Mucosa of stomach (tissue), 1 donor: ENCODE results near the gene MKRN2OS.

ENCODE experiments used
- H3K27me3 ChIP-seq: one replicate; pipeline ENCODE4 v1.7.0; 2013; ENCODE audit warnings: mild to moderate bottlenecking, low read length; ENCODE audit not compliant: control insufficient read depth, insufficient read depth
- H3K36me3 ChIP-seq: one replicate; pipeline ENCODE4 v1.7.0; 2013; ENCODE audit warnings: low read length; ENCODE audit not compliant: control insufficient read depth, insufficient read depth
- H3K4me1 ChIP-seq: one replicate; pipeline ENCODE4 v1.7.0; 2013; ENCODE audit warnings: mild to moderate bottlenecking, low read length; ENCODE audit not compliant: control insufficient read depth, insufficient read depth
- H3K4me3 ChIP-seq: one replicate; pipeline ENCODE4 v1.7.0; 2013; ENCODE audit warnings: low read length
- H3K9ac ChIP-seq: one replicate; pipeline ENCODE4 v1.7.0; 2013; ENCODE audit warnings: mild to moderate bottlenecking, low read length, moderate library complexity
- H3K9me3 ChIP-seq: one replicate; pipeline ENCODE4 v1.7.0; 2013; ENCODE audit warnings: mild to moderate bottlenecking, low read length, moderate library complexity; ENCODE audit not compliant: control insufficient read depth
- donor health status: Pancreatic carcinoma.

The MKRN2OS gene

GRCh38 chr3:12579905-12580304, 34.6 kb upstream of the MKRN2OS start:
- Histone ChIP-seq H3K36me3 (peaks cover 11% of the 10 kb centered on the region), H3K9ac (no peak overlapping the region), H3K4me3 (no peak overlapping the region), H3K4me1 (peaks cover 16% of the 10 kb centered on the region), H3K27me3 (no peaks in the 10 kb centered on the region), H3K9me3 (no peaks in the 10 kb centered on the region)

GRCh38 chr3:12579456-12579855, 34.2 kb upstream of the MKRN2OS start:
- H3K36me3 ChIP-seq = peaks cover 13% of the 10 kb centered on the region
- no peak overlapping the region for H3K4me3 ChIP-seq
- H3K27me3 ChIP-seq = no peaks in the 10 kb centered on the region
- H3K4me1 ChIP-seq = peaks cover 16% of the 10 kb centered on the region
- no peak overlapping the region for H3K9ac ChIP-seq
- H3K9me3 ChIP-seq = no peaks in the 10 kb centered on the region

- Histone ChIP-seq H3K9me3 (no peaks in the 10 kb centered on the region), H3K4me1 (peaks cover 16% of the 10 kb centered on the region), H3K36me3 (peaks cover 15% of the 10 kb centered on the region), H3K9ac (no peak overlapping the region), H3K27me3 (no peaks in the 10 kb centered on the region), H3K4me3 (no peak overlapping the region)
These were observed 33.4 kb upstream of the MKRN2OS start for GRCh38 chr3:12578742-12579141.

- Histone ChIP-seq H3K4me3 (no peak overlapping the region), H3K9ac (no peak overlapping the region), H3K9me3 (no peaks in the 10 kb centered on the region), H3K36me3 (peaks cover 14% of the 10 kb centered on the region), H3K4me1 (peaks cover 12% of the 10 kb centered on the region), H3K27me3 (no peaks in the 10 kb centered on the region)
These were observed 32.1 kb upstream of the MKRN2OS start for GRCh38 chr3:12577379-12577778.

GRCh38 chr3:12574661-12575060, 29.4 kb upstream of the MKRN2OS start:
- Histone ChIP-seq H3K9me3 (no peaks in the 10 kb centered on the region), H3K4me3 (no peak overlapping the region), H3K36me3 (peaks cover 14% of the 10 kb centered on the region), H3K9ac (no peak overlapping the region), H3K27me3 (no peaks in the 10 kb centered on the region), H3K4me1 (peaks cover 6% of the 10 kb centered on the region)

GRCh38 chr3:12574131-12574530, 28.8 kb upstream of the MKRN2OS start:
- H3K36me3 ChIP-seq = peaks cover 14% of the 10 kb centered on the region

GRCh38 chr3:12571986-12572385, 26.7 kb upstream of the MKRN2OS start:
- Histone ChIP-seq H3K9me3 (no peaks in the 10 kb centered on the region), H3K36me3 (peaks cover 14% of the 10 kb centered on the region), H3K4me1 (no peaks in the 10 kb centered on the region), H3K4me3 (no peak overlapping the region), H3K9ac (no peak overlapping the region), H3K27me3 (no peaks in the 10 kb centered on the region)

More at GRCh38 chr3:12574131-12574530, 28.8 kb upstream of the MKRN2OS start:
- Histone ChIP-seq H3K9ac (no peak overlapping the region), H3K27me3 (no peaks in the 10 kb centered on the region), H3K9me3 (no peaks in the 10 kb centered on the region), H3K4me3 (no peak overlapping the region), H3K4me1 (peaks cover 1% of the 10 kb centered on the region)

GRCh38 chr3:12569836-12570235, 24.5 kb upstream of the MKRN2OS start:
- Histone ChIP-seq H3K36me3 (peaks cover 14% of the 10 kb centered on the region), H3K9me3 (no peaks in the 10 kb centered on the region), H3K27me3 (no peaks in the 10 kb centered on the region), H3K4me1 (no peaks in the 10 kb centered on the region), H3K9ac (no peak overlapping the region), H3K4me3 (no peak overlapping the region)

- Histone ChIP-seq H3K27me3 (no peaks in the 10 kb centered on the region), H3K9ac (no peak overlapping the region), H3K4me1 (no peaks in the 10 kb centered on the region), H3K9me3 (no peaks in the 10 kb centered on the region), H3K4me3 (no peak overlapping the region), H3K36me3 (peaks cover 5% of the 10 kb centered on the region)
These were observed 23.4 kb upstream of the MKRN2OS start for GRCh38 chr3:12568747-12569146.

- Histone ChIP-seq H3K4me3 (no peak overlapping the region), H3K4me1 (no peaks in the 10 kb centered on the region), H3K9me3 (no peaks in the 10 kb centered on the region), H3K36me3 (no peaks in the 10 kb centered on the region), H3K27me3 (no peaks in the 10 kb centered on the region), H3K9ac (no peak overlapping the region)
These were observed 21.7 kb upstream of the MKRN2OS start for GRCh38 chr3:12566976-12567375.

GRCh38 chr3:12562451-12562850, 17.2 kb upstream of the MKRN2OS start:
- H3K9me3 ChIP-seq = no peaks in the 10 kb centered on the region
- no peaks in the 10 kb centered on the region for H3K36me3 ChIP-seq
- H3K9ac ChIP-seq = no peak overlapping the region
- H3K27me3 ChIP-seq = no peaks in the 10 kb centered on the region
- no peak overlapping the region for H3K4me3 ChIP-seq
- H3K4me1 ChIP-seq = peaks cover 9% of the 10 kb centered on the region

GRCh38 chr3:12561397-12561796, 16.1 kb upstream of the MKRN2OS start:
- no peak overlapping the region for H3K4me3 ChIP-seq
- no peaks in the 10 kb centered on the region for H3K36me3 ChIP-seq
- peaks cover 9% of the 10 kb centered on the region for H3K4me1 ChIP-seq
- no peaks in the 10 kb centered on the region for H3K9me3 ChIP-seq
- no peaks in the 10 kb centered on the region for H3K27me3 ChIP-seq
- H3K9ac ChIP-seq = no peak overlapping the region

- no peaks in the 10 kb centered on the region for H3K9me3 ChIP-seq
- H3K36me3 ChIP-seq = no peaks in the 10 kb centered on the region
- no peak overlapping the region for H3K9ac ChIP-seq
- no peaks in the 10 kb centered on the region for H3K27me3 ChIP-seq
- H3K4me1 ChIP-seq = peaks cover 9% of the 10 kb centered on the region
- no peak overlapping the region for H3K4me3 ChIP-seq
These were observed 15.3 kb upstream of the MKRN2OS start for GRCh38 chr3:12560505-12561190.
